ENCODE measurements around the gene CHRM5.

The CHRM5 gene

DNA sequence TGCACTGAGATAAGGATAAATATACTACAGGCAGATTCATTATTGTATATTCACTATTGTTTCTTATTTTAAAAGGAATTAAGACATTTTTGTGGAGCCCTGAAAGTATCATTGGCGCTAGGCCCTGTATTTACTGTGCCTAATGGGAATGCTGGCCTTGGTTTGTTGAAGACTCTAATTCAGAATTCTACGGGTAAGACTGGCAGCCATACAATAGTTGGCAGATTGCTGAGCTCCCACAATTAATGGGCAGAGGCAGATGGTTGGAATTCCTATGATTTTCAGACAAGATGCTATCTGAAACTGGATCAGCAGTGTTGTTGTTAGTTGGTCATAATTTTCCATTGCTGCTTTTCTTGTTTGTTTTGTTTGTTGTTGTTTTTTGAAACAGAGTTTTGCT, 148.3 kb downstream of the CHRM5 start:
- Histone ChIP-seq H3K27ac (no peak overlapping the region), H3K36me3 (ENCODE audit: insufficient read depth) (no peaks in the 10 kb centered on the region), H4K20me1 (ENCODE audit: insufficient read depth) (no peaks in the 10 kb centered on the region), H3K27me3 (ENCODE audit: insufficient read depth, low read depth) (no peaks in the 10 kb centered on the region), H2AFZ (ENCODE audit: low read depth) (no peak overlapping the region), H3K9ac (no peak overlapping the region), H3K4me3 (IDR thresholded peaks at IDR 0.05; ENCODE audit: insufficient read depth, low read depth, low read length) (no peak overlapping the region), H3K4me1 (ENCODE audit: low read depth, poor library complexity, severe bottlenecking) (no peaks in the 10 kb centered on the region), H3K4me2 (no peak overlapping the region), H3K79me2 (ENCODE audit: insufficient read depth, low read depth) (no peaks in the 10 kb centered on the region)
- TF ChIP-seq, protein P1, sequence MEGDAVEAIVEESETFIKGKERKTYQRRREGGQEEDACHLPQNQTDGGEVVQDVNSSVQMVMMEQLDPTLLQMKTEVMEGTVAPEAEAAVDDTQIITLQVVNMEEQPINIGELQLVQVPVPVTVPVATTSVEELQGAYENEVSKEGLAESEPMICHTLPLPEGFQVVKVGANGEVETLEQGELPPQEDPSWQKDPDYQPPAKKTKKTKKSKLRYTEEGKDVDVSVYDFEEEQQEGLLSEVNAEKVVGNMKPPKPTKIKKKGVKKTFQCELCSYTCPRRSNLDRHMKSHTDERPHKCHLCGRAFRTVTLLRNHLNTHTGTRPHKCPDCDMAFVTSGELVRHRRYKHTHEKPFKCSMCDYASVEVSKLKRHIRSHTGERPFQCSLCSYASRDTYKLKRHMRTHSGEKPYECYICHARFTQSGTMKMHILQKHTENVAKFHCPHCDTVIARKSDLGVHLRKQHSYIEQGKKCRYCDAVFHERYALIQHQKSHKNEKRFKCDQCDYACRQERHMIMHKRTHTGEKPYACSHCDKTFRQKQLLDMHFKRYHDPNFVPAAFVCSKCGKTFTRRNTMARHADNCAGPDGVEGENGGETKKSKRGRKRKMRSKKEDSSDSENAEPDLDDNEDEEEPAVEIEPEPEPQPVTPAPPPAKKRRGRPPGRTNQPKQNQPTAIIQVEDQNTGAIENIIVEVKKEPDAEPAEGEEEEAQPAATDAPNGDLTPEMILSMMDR (conservative IDR thresholded peaks at IDR 0.05; ENCODE audit: low read depth, low read length), result no peak
